ENCODE results near the gene CTDP1.

DNA sequence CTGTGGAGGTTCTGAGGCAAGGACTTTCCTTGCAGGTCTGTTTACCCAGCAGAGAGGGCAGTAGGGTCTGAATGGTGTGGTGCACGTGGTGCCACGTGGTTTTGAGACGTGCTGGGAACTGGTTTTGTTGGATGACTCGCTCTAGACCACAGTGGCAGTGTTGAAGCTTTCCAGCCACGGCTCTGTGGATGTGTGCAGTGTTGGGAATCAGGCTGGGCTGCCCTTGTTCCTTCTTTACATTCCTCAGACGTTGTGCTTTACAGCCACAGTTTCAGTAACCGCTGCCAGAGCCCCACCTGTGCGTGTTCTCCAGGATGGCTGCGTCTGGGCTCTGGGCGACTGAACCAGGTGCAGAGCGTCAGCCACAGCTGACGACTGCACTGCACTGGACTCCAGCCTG is 8.2 kb downstream of the CTDP1 start:
- TF ChIP-seq CTCF (IDR thresholded peaks at IDR 0.05; ENCODE audit: low read length) (no peak), EZH2 (IDR thresholded peaks at IDR 0.05; ENCODE audit: borderline replicate concordance, low read length) (no peak)

Measured in OCI-LY1 (cell line).